ENCODE data around the gene HPCA. TPM values are rescaled to one million over a fixed set of nuclear protein-coding genes. Genes with fewer than 3 reads are reported as not detected.

HPCA gene
- total RNA-seq, 1 donor from 2014 or later = not detected

DNA sequence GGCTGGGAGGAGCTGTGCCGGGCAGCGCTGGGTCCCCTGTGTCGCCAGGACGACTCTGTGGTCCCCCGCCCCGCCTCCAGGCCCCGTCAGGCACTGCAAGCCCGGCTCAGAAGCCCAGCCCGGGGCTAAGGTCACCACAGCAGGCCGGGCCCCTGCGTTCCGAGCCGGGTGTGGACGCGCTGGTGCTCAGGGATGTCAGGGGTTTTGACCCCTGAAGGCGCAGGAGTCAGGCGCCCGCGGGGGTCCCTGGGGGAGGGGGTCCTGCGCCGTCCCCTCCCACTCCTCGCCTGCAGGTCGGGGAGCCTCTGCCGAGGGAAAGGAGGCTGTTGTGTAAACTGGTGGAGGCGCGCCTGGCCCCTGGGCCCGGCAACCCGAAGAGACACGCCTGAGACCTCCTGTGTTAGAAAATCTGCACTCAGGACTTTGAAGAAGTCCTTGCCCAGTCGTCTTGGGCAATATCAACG is 38.6 kb downstream of the HPCA start:
- intact Hi-C loops (cut with micrococcal nuclease) = no loop called here
- peak; percentile 57 for DNase-seq
- ATAC-seq = peak; percentile 47

GRCh38 chr1:32925403-32926162 is 39.3 kb downstream of the HPCA start:
- intact Hi-C loops (cut with micrococcal nuclease) = no loop called here
- peak; percentile 70 for ATAC-seq
- no peak for DNase-seq

- DNase-seq = no peak
- intact Hi-C loops (cut with micrococcal nuclease) = no loop called here
- no peak for ATAC-seq
Observed at GRCh38 chr1:32926562-32926961, 40.3 kb downstream of the HPCA start.

DNA sequence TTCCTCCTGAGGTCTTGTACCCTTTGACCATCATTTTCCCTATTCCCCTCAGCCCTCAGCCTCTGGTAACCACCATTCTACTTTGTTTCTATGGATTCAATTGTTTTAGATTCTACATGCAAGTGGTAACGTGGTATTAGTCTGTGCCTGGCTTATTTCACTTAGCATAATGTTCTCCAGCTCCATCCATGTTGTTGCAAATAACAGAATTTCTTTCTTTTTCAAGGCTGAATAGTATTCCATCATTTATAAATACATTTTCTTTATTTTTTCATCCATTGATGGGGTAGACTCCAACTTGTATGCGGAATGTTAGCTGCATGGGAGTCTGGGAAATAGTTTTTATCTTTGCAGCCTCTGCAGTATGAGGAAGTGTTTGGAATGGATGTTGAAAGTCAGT is 41.1 kb downstream of the HPCA start:
- intact Hi-C loops (cut with micrococcal nuclease) = no loop called here
- no peak for ATAC-seq
- DNase-seq = no peak

DNA sequence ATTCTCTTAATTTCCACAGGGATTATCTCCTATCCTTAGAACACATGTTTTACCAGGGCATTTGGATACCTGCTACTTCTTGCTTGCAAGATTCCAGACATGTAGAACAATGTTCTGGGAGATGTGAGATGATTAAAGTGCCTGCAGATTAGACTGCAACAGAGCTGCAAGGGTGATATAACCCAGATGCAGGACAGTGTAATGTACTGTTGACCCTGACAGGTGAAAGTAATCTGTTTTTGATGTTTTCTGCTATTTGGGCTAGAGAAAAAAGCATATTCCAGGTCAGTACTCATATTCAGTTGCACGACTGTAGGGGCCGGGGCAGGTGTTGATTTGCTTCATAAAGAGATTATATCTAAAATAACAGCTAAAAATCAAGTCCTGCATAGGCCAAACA is 42.0 kb downstream of the HPCA start:
- ATAC-seq (no peak), DNase-seq (no peak)
- intact Hi-C loops (cut with micrococcal nuclease) = no loop called here

DNA sequence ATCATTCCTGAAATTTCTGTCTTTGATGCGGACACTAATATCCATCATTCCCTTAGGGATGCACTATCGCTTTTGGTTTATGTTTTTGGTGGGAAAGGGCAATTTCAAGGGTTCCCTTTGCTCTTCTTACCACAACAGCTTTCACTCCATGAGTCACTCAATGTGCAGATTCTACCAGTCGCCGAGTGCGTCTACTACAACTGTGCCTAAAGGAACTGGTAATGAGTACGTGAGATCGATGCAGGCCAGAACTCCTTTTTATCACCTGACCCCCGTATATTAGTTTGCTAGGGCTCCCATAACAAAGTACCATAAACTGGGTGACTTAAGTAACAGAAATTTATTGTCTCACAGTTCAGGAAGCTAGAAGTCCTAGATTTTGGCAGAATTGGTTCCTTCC is 42.4 kb downstream of the HPCA start:
- intact Hi-C loops (cut with micrococcal nuclease) = no loop called here
- no peak for DNase-seq
- no peak for ATAC-seq

- no peak for ATAC-seq
- DNase-seq = no peak
- intact Hi-C loops (cut with micrococcal nuclease) = no loop called here
Observed at GRCh38 chr1:32929366-32929765, 43.1 kb downstream of the HPCA start.

DNA sequence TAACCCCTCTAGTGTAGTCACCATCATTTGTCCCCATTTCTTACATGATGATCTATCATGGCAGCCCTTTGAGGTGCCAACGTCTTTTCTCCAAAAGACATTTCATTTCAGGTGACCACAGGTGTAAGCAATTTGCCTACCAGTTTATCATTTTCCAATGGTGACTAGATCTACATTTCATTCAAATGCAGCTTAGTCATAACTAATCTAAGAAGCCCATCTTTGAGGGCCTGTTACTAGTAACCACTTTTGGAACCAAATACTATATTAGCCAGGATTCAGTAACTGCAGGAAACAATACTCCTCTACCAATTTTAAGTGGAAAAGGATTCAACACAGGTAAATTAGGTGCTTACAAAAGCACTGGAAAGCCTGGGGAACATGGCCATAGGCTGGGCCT is 45.5 kb downstream of the HPCA start:
- DNase-seq (no peak), ATAC-seq (no peak)
- intact Hi-C loops (cut with micrococcal nuclease) = loop anchor here (10.0 kb wide), 1 partner anchor 123 kb away; no protein-coding TSS in a partner anchor

- DNase-seq (no peak), ATAC-seq (peak; percentile 63)
- intact Hi-C loops (cut with micrococcal nuclease) = loop anchor here (10.0 kb wide), 1 partner anchor 121 kb away; no protein-coding TSS in a partner anchor
Observed at GRCh38 chr1:32933742-32934322, 47.5 kb downstream of the HPCA start.

- DNase-seq (no peak), ATAC-seq (no peak)
- intact Hi-C loops (cut with micrococcal nuclease) = loop anchor here (10.0 kb wide), 1 partner anchor 120 kb away; no protein-coding TSS in a partner anchor
Observed at GRCh38 chr1:32934535-32934934, 48.2 kb downstream of the HPCA start.

GRCh38 chr1:32937061-32937460 is 50.8 kb downstream of the HPCA start:
- intact Hi-C loops (cut with micrococcal nuclease) = loop anchor here (10.0 kb wide), 1 partner anchor 118 kb away; no protein-coding TSS in a partner anchor
- DNase-seq (no peak), ATAC-seq (no peak)

DNA sequence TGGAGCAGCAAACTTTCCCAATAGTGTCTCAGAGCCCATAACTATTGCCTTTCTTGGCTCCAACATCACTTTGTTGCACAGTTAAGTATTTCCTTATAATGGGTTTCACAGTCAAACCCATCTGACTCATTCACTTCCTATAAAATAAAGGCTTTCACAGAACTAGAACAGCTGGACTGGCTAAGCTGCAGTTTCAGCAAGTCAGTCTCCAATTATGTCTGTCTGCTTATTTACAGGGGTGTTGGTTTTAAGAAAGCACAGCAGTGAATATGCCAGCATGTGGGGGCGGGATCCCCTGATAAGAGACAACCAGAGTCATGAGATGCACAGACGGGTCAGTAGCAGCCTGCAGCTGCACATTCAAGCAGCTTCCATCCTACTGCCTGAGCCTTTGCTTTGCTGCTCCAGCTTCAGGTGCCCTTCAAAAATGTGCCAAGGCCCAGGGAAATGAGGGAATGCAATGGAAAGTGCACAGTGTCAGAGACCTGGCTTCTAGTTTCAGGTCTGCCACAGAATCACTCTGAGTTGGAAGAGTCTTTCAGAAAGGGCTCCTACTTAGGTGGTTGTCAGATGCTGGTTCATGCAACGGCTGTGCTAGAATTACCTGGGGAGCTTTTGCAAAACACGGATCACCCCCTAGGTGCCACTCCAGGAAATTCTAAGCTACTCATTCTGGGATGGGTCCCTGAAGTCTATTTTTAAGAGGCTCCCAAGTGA is 53.5 kb downstream of the HPCA start:
- ATAC-seq (peak; percentile 88), DNase-seq (peak; percentile 61)
- intact Hi-C loops (cut with micrococcal nuclease) = loop anchor here (10.0 kb wide), 1 partner anchor 115 kb away; no protein-coding TSS in a partner anchor

DNA sequence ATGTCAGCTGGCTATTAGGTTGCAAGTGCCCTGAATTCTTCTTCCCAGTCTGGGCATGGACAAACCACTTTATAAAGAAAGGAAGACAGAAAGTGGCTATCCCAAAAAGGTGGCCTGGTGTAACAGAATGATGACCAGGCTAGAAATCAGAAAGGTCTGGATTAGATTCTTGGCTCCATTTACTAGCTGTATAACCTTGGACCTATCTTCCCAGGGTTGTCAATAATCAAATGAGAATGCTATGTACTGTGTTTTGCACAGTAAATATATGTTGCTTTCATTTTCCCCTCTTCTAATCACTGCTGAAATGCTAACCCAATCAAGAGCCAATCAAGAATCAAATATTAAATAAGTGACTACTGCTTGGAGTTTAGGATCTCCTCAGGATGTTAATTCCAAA is 57.9 kb downstream of the HPCA start:
- intact Hi-C loops (cut with micrococcal nuclease) = no loop called here
- DNase-seq (no peak), ATAC-seq (no peak)

Other genes with a start within 250 kb of the HPCA start
- gene ZBTB8OS, start 235.9 kb upstream of the HPCA start, total RNA-seq = 34.5 TPM
- gene RBBP4, start 235.3 kb upstream of the HPCA start, total RNA-seq = 98.9 TPM
- gene SYNC, start 183.7 kb upstream of the HPCA start, total RNA-seq = 12.2 TPM
- gene YARS1, start 69.1 kb upstream of the HPCA start, total RNA-seq = 32.3 TPM
- 15.7 TPM for gene S100PBP, start 68.8 kb upstream of the HPCA start, total RNA-seq
- gene FNDC5, start 15.6 kb upstream of the HPCA start, total RNA-seq = 156 TPM
- 6.7 TPM for gene TMEM54, start 14.9 kb downstream of the HPCA start, total RNA-seq
- 13.3 TPM for gene RNF19B, start 78.3 kb downstream of the HPCA start, total RNA-seq
- 121 TPM for gene AK2, start 150.4 kb downstream of the HPCA start, total RNA-seq
- 3.3 TPM for gene AZIN2, start 194.7 kb downstream of the HPCA start, total RNA-seq